ENCODE results near the gene PLEKHG1. TPM values are rescaled to one million over a fixed set of nuclear protein-coding genes. Genes with fewer than 3 reads are reported as not detected.

PLEKHG1 gene
- total RNA-seq, 1 experiment from 2014 or later, result 2.7 TPM

DNA sequence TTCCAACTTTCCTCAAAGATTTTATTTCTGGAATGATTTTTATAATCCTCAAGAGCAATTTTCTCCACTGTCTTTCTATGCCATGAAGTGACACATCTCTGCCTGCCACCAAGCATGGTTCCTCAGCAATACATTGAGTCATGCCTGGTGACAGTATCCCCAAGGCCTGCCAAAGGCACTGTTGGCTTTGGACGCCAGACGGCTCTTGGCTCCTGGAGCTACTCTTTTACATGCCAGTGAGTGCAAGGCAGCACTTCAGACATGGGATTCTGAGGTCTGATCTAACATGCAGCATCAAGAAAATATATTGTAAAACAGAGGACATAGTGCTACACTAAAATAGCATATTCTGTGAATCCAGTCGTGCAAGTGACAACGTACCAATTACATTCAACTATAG lies 20.1 kb upstream of the PLEKHG1 start (continued):
- TF ChIP-seq, protein P1, sequence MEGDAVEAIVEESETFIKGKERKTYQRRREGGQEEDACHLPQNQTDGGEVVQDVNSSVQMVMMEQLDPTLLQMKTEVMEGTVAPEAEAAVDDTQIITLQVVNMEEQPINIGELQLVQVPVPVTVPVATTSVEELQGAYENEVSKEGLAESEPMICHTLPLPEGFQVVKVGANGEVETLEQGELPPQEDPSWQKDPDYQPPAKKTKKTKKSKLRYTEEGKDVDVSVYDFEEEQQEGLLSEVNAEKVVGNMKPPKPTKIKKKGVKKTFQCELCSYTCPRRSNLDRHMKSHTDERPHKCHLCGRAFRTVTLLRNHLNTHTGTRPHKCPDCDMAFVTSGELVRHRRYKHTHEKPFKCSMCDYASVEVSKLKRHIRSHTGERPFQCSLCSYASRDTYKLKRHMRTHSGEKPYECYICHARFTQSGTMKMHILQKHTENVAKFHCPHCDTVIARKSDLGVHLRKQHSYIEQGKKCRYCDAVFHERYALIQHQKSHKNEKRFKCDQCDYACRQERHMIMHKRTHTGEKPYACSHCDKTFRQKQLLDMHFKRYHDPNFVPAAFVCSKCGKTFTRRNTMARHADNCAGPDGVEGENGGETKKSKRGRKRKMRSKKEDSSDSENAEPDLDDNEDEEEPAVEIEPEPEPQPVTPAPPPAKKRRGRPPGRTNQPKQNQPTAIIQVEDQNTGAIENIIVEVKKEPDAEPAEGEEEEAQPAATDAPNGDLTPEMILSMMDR (IDR thresholded peaks at IDR 0.05), result no peak
- no peak for TF ChIP-seq GTF2I (CRISPR knock-in tag; conservative IDR thresholded peaks at IDR 0.05)
- no peak for TF ChIP-seq ELF4 (CRISPR knock-in tag; IDR thresholded peaks at IDR 0.05; ENCODE audit: low read depth)
- no peak for TF ChIP-seq ZNF396 (CRISPR knock-in tag; IDR thresholded peaks at IDR 0.05; ENCODE audit: borderline replicate concordance)
- TF ChIP-seq SMAD3 (CRISPR knock-in tag; IDR thresholded peaks at IDR 0.05; ENCODE audit: borderline replicate concordance), result no peak
- TF ChIP-seq, protein P2, sequence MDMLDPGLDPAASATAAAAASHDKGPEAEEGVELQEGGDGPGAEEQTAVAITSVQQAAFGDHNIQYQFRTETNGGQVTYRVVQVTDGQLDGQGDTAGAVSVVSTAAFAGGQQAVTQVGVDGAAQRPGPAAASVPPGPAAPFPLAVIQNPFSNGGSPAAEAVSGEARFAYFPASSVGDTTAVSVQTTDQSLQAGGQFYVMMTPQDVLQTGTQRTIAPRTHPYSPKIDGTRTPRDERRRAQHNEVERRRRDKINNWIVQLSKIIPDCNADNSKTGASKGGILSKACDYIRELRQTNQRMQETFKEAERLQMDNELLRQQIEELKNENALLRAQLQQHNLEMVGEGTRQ (CRISPR knock-in tag; IDR thresholded peaks at IDR 0.05), result no peak
- TF ChIP-seq, protein P3, sequence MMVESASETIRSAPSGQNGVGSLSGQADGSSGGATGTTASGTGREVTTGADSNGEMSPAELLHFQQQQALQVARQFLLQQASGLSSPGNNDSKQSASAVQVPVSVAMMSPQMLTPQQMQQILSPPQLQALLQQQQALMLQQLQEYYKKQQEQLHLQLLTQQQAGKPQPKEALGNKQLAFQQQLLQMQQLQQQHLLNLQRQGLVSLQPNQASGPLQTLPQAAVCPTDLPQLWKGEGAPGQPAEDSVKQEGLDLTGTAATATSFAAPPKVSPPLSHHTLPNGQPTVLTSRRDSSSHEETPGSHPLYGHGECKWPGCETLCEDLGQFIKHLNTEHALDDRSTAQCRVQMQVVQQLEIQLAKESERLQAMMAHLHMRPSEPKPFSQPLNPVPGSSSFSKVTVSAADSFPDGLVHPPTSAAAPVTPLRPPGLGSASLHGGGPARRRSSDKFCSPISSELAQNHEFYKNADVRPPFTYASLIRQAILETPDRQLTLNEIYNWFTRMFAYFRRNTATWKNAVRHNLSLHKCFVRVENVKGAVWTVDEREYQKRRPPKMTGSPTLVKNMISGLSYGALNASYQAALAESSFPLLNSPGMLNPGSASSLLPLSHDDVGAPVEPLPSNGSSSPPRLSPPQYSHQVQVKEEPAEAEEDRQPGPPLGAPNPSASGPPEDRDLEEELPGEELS (CRISPR knock-in tag; IDR thresholded peaks at IDR 0.05), result no peak

DNA sequence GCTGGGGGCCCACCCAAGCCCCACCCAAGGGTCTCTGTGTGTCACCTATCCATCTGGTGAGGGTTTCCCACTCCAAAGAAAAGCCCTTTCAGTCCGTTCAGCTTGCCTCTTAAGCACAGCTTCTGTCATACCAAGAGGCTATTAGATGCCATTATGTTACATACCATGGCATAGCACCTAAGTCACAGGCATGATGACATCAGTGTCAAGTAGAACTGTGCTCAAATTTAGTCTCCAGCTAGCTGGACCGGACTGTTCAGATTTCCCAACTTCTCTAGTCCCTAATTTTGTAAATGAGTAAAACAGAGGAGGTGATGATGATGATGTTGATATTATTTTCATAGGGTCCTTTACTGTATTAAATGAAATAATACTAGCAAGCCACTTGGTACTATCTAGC lies 19.2 kb upstream of the PLEKHG1 start:
- no peaks in the 10 kb centered on the region for H3K4me1 Mint-ChIP-seq
- no peak overlapping the region for H3K27ac Mint-ChIP-seq
- ChIA-PET CTCF (interaction anchor here (1.1 kb wide), 1 partner anchor 105 kb away, joined by 5 read pairs; no protein-coding TSS in a partner anchor), POLR2A (no interaction called here)
- no peak overlapping the region for H3K4me3 Mint-ChIP-seq
- no peak for ATAC-seq
- no peak for DNase-seq (ENCODE audit: low spot score)
- no peaks in the 10 kb centered on the region for H3K36me3 Mint-ChIP-seq
- no peaks in the 10 kb centered on the region for H3K9me3 Mint-ChIP-seq
- no peaks in the 10 kb centered on the region for H3K27me3 Mint-ChIP-seq (ENCODE audit: low read depth)
- TF ChIP-seq ZNF121 (CRISPR knock-in tag; IDR thresholded peaks at IDR 0.05), result no peak
- TF ChIP-seq SMAD4 (CRISPR knock-in tag; IDR thresholded peaks at IDR 0.05), result no peak
- TF ChIP-seq, protein P4, sequence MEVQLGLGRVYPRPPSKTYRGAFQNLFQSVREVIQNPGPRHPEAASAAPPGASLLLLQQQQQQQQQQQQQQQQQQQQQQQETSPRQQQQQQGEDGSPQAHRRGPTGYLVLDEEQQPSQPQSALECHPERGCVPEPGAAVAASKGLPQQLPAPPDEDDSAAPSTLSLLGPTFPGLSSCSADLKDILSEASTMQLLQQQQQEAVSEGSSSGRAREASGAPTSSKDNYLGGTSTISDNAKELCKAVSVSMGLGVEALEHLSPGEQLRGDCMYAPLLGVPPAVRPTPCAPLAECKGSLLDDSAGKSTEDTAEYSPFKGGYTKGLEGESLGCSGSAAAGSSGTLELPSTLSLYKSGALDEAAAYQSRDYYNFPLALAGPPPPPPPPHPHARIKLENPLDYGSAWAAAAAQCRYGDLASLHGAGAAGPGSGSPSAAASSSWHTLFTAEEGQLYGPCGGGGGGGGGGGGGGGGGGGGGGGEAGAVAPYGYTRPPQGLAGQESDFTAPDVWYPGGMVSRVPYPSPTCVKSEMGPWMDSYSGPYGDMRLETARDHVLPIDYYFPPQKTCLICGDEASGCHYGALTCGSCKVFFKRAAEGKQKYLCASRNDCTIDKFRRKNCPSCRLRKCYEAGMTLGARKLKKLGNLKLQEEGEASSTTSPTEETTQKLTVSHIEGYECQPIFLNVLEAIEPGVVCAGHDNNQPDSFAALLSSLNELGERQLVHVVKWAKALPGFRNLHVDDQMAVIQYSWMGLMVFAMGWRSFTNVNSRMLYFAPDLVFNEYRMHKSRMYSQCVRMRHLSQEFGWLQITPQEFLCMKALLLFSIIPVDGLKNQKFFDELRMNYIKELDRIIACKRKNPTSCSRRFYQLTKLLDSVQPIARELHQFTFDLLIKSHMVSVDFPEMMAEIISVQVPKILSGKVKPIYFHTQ (CRISPR knock-in tag; IDR thresholded peaks at IDR 0.05), result no peak
- TF ChIP-seq CREB1 (CRISPR knock-in tag; IDR thresholded peaks at IDR 0.05), result no peak
- TF ChIP-seq, protein P5, sequence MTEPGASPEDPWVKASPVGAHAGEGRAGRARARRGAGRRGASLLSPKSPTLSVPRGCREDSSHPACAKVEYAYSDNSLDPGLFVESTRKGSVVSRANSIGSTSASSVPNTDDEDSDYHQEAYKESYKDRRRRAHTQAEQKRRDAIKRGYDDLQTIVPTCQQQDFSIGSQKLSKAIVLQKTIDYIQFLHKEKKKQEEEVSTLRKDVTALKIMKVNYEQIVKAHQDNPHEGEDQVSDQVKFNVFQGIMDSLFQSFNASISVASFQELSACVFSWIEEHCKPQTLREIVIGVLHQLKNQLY (CRISPR knock-in tag; IDR thresholded peaks at IDR 0.05), result no peak
- no peak for TF ChIP-seq FOXP1 (CRISPR knock-in tag; IDR thresholded peaks at IDR 0.05; ENCODE audit: borderline replicate concordance)
- TF ChIP-seq RORB (CRISPR knock-in tag; IDR thresholded peaks at IDR 0.05), result no peak
- no peak for TF ChIP-seq NR3C1 (CRISPR knock-in tag; conservative IDR thresholded peaks at IDR 0.05; ENCODE audit: low read depth)
- TF ChIP-seq MXD4 (CRISPR knock-in tag; IDR thresholded peaks at IDR 0.05; ENCODE audit: borderline replicate concordance), result no peak
- no peak for TF ChIP-seq ELF4 (CRISPR knock-in tag; IDR thresholded peaks at IDR 0.05; ENCODE audit: low read depth)
- TF ChIP-seq, protein P6, sequence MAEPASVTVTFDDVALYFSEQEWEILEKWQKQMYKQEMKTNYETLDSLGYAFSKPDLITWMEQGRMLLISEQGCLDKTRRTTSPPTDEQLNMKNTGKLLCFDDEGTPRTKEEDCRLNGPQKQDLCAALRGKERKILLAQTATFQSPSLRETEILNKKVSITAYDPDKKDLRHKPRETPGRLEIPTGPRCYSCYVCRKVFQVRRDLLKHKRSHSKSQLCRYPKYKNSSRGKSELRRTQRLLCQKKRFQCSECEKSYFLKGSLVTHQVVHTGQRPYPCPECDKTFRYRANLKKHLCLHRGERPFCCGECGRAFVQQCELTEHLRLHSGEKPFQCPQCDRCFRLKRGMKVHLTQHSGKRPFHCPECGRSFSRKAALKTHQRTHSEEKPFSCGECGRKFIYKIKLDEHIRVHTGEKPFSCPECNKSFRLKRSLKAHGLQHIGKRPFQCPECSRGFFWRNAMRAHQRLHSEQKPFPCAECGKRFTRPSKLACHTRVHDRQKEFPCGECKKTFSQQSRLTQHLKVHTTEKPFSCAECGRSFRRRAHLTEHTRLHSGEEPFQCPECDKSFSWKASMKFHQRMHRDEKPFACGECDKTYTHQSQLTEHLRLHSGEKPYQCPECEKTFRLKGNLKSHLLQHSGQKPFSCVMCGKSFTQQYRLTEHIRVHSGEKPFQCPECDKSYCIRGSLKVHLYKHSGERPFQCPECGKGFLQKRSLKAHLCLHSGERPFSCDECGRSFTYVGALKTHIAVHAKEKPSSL (CRISPR knock-in tag; conservative IDR thresholded peaks at IDR 0.05), result no peak
- TF ChIP-seq ZBTB21 (CRISPR knock-in tag; IDR thresholded peaks at IDR 0.05; ENCODE audit: borderline replicate concordance), result no peak
- no peak for TF ChIP-seq ESRRA (CRISPR knock-in tag; IDR thresholded peaks at IDR 0.05; ENCODE audit: borderline replicate concordance)

Data from WTC11 (cell line).